Progenitor cell of endocrine pancreas (in vitro differentiated cells): Measurements from ENCODE around the gene GAPT. TPM values are rescaled to one million over a fixed set of nuclear protein-coding genes. Genes with fewer than 3 reads are reported as not detected.
A peak's percentile ranks its signal among the peaks of the same experiment; 100 is the strongest.

ENCODE experiments used
- DNase-seq: peaks from one replicate; pipeline ENCODE4 v3.0.0; 2021; ENCODE audit warnings: low spot score; ENCODE audit not compliant: unreplicated experiment
- H3K27ac Mint-ChIP-seq: 2 replicates; pipeline ENCODE4 v1.8.0; 2021; ENCODE audit warnings: mild to moderate bottlenecking, moderate library complexity, mixed read lengths
- H3K27me3 Mint-ChIP-seq: 2 replicates; pipeline ENCODE4 v1.8.0; 2021; ENCODE audit warnings: mixed read lengths
- H3K36me3 Mint-ChIP-seq: 2 replicates; pipeline ENCODE4 v1.8.0; 2022; ENCODE audit warnings: mixed read lengths; ENCODE audit not compliant: insufficient read depth
- H3K4me1 Mint-ChIP-seq: 2 replicates; pipeline ENCODE4 v1.8.0; 2021; ENCODE audit warnings: low read depth, mixed read lengths
- H3K4me3 Mint-ChIP-seq: 2 replicates; pipeline ENCODE4 v1.8.0; 2021; ENCODE audit warnings: low read depth, mild to moderate bottlenecking, moderate library complexity, mixed read lengths
- H3K9me3 Mint-ChIP-seq: 2 replicates; pipeline ENCODE4 v1.8.0; 2021; ENCODE audit warnings: low read depth, mixed read lengths
- CTCF ChIP-seq: fragments of 200-600 bp; sonication (generic); IDR thresholded peaks from one replicate; pipeline ENCODE4 v1.5.0; 2021; ENCODE audit warnings: antibody characterized with exemption, mild to moderate bottlenecking; ENCODE audit not compliant: unreplicated experiment
- total RNA-seq: library from RNA; stranded (reverse); gene quantifications from 2 replicates; pipeline ENCODE4 v1.2.1, GENCODE V29; 2021

The GAPT gene
- total RNA-seq, 1 donor from 2014 or later, result not detected

- Mint-ChIP-seq H3K27me3 (no peaks in the 10 kb centered on the region), H3K27ac (no peak overlapping the region), H3K4me1 (peaks cover 22% of the 10 kb centered on the region), H3K4me3 (no peak overlapping the region), H3K36me3 (peaks cover 38% of the 10 kb centered on the region), H3K9me3 (no peaks in the 10 kb centered on the region)
- no peak for DNase-seq
- TF ChIP-seq CTCF, result no peak
Measured at GRCh38 chr5:58455066-58455465, 36.2 kb upstream of the GAPT start.

DNA sequence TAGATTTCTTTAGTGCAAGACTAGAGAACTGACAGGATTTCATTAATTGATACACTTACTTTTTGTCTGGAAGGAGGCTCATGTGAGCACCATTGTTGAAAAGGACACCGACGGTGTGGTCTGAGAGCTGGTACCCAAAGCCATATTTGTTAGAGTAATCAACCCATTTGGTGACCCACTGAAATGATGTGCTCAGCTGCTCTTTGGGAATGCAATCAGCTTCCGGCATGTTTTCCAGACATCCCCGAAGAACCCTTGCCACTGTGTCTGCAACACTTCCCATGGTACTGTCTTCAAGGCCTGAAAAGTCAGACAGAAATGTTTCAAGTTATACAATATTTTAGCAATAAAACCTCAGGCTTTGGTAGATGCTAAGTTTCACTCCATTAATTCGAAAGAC, 35.8 kb upstream of the GAPT start:
- no peak for DNase-seq
- Mint-ChIP-seq H3K4me1 (peaks cover 22% of the 10 kb centered on the region), H3K27me3 (no peaks in the 10 kb centered on the region), H3K27ac (no peak overlapping the region), H3K36me3 (peaks cover 36% of the 10 kb centered on the region), H3K9me3 (no peaks in the 10 kb centered on the region), H3K4me3 (no peak overlapping the region)
- no peak for TF ChIP-seq CTCF

GRCh38 chr5:58456026-58456425, 35.2 kb upstream of the GAPT start:
- Mint-ChIP-seq H3K27me3 (no peaks in the 10 kb centered on the region), H3K36me3 (peaks cover 35% of the 10 kb centered on the region), H3K4me3 (peak overlapping the region; percentile 37), H3K9me3 (no peaks in the 10 kb centered on the region), H3K4me1 (peaks cover 24% of the 10 kb centered on the region), H3K27ac (no peak overlapping the region)
- TF ChIP-seq CTCF, result no peak
- no peak for DNase-seq

GRCh38 chr5:58456486-58456885, 34.7 kb upstream of the GAPT start:
- Mint-ChIP-seq H3K4me1 (peaks cover 24% of the 10 kb centered on the region), H3K27me3 (no peaks in the 10 kb centered on the region), H3K36me3 (peaks cover 34% of the 10 kb centered on the region), H3K4me3 (peak overlapping the region; percentile 30), H3K27ac (no peak overlapping the region), H3K9me3 (no peaks in the 10 kb centered on the region)
- no peak for DNase-seq
- no peak for TF ChIP-seq CTCF

- no peak overlapping the region for H3K27ac Mint-ChIP-seq
- no peak for DNase-seq
- TF ChIP-seq CTCF, result no peak
- H3K9me3 Mint-ChIP-seq, result no peaks in the 10 kb centered on the region
- H3K36me3 Mint-ChIP-seq, result peaks cover 33% of the 10 kb centered on the region
- peaks cover 26% of the 10 kb centered on the region for H3K4me1 Mint-ChIP-seq
- H3K4me3 Mint-ChIP-seq, result peak overlapping the region; percentile 91
- no peaks in the 10 kb centered on the region for H3K27me3 Mint-ChIP-seq
Measured at GRCh38 chr5:58457050-58457449, 34.2 kb upstream of the GAPT start.
